Epithelial cell of esophagus (primary cell): Measurements from ENCODE around the gene TCF25.

Source experiments
- DNase-seq: peaks from one replicate; pipeline ENCODE4 v3.0.0; 2010; ENCODE audit warnings: low read depth
- H3K4me3 ChIP-seq: 2 replicates; pipeline ENCODE4 v1.5.1; 2011; ENCODE audit warnings: mild to moderate bottlenecking, low read length, control low read depth
- TF ChIP-seq, protein P1 (sequence below): IDR thresholded peaks from 2 replicates; pipeline ENCODE4 v1.5.1; 2011; ENCODE audit warnings: low read depth, mild to moderate bottlenecking, low read length, control low read depth, inconsistent platforms; ENCODE audit not compliant: insufficient read depth; ENCODE audit errors: missing control alignments

TCF25 gene

DNA sequence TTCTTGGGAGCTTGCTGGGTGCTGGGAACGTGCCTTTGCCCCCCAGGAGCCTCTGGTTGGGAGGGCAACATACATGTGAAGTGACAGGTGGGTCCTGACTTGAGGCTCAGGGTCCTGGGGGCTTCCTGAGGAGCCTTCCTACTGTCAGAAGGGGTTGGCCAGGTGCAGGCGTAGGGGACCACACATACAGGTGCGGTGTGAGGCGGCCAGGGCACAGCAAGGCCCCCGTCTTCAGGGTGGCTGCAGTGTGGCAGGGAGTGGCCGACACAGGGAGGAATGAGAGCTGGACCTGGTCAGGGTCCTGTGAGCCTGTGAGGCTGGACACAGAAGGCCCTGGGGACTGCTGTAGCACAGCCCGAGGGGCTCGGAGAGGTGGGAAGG, 10.6 kb downstream of the TCF25 start:
- no peak overlapping the region for H3K4me3 ChIP-seq
- TF ChIP-seq, protein P1, sequence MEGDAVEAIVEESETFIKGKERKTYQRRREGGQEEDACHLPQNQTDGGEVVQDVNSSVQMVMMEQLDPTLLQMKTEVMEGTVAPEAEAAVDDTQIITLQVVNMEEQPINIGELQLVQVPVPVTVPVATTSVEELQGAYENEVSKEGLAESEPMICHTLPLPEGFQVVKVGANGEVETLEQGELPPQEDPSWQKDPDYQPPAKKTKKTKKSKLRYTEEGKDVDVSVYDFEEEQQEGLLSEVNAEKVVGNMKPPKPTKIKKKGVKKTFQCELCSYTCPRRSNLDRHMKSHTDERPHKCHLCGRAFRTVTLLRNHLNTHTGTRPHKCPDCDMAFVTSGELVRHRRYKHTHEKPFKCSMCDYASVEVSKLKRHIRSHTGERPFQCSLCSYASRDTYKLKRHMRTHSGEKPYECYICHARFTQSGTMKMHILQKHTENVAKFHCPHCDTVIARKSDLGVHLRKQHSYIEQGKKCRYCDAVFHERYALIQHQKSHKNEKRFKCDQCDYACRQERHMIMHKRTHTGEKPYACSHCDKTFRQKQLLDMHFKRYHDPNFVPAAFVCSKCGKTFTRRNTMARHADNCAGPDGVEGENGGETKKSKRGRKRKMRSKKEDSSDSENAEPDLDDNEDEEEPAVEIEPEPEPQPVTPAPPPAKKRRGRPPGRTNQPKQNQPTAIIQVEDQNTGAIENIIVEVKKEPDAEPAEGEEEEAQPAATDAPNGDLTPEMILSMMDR: no peak
- DNase-seq: no peak

DNA sequence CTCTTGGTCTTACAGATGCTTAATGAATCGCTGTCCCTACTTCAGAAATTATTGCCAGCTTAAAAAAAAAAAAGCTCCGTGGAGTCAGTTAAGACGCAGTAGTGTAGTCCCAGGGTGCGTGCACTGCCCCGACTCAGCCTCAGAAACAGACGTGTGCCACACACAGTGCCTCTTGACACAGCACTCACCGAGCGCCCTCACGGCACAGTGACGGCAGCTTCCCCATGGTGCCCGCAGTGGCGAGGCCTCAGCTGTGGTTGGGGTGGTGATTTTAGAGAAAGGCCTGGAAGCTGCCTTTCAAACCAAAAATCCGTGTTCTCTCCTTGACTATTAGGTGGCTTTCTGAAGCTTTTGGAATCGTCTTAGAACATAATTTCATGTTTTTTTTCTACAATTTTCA, 13.9 kb downstream of the TCF25 start:
- no peak overlapping the region for H3K4me3 ChIP-seq
- DNase-seq: no peak
- TF ChIP-seq, protein P1: no peak

DNA sequence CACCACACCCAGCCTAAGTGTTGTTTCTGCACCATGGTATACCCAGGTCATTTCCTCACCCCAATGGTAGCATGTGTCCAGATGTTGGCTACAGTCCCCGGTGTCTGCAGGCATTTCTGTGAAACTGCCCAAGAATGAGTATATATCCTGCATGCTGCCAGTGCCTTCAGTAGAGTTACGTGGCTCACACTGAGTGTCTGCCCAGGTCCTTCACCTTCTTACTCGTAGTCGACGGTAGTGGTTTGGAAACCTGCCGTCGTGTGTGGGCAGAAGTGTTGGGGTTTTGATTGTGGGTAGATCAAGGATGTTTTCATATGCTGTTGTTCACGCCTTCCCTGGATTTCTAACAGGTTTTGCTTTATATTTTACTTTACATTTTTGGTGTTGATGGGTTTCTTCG, 16.8 kb downstream of the TCF25 start:
- no peak overlapping the region for H3K4me3 ChIP-seq
- TF ChIP-seq, protein P1: no peak
- no peak for DNase-seq

DNA sequence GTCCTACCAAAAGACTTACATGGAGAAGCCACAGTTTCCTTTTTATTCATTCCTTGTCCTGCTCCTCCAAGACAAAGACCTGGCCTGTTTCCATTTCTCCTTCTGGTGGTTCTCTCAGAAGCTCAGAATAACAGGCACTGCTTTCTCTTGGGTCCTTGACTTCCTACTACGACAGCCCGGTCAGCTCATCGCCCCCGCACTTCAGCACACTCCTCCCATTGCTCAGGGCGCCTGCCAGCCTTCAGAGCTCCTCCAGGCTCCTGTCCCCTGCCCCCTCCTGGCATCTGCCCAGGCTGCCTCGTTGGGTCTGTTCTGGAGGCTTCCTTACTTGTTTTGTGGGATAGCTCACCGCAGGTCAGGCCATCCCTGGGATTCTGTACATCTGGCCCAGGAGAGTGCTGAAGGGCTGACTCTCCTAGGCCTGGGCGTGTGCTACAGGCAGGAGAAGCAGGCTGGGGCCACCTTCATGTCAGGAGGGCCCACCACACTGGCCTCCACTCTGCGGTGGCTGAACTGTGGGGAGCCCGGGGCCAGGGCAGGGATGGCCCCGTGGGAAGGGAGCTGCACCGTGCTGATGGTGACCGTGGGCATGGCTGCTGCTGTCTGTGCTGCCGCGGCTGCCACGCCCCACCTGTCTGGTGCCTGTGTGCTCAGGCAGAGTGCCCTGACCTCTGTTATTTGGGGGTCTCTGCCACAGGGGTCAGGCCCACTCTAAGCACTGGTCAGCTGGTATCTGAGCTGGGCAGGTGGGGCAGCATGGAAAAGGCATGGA, 17.7 kb downstream of the TCF25 start:
- H3K4me3 ChIP-seq: no peak overlapping the region
- DNase-seq: no peak
- TF ChIP-seq, protein P1: no peak

DNA sequence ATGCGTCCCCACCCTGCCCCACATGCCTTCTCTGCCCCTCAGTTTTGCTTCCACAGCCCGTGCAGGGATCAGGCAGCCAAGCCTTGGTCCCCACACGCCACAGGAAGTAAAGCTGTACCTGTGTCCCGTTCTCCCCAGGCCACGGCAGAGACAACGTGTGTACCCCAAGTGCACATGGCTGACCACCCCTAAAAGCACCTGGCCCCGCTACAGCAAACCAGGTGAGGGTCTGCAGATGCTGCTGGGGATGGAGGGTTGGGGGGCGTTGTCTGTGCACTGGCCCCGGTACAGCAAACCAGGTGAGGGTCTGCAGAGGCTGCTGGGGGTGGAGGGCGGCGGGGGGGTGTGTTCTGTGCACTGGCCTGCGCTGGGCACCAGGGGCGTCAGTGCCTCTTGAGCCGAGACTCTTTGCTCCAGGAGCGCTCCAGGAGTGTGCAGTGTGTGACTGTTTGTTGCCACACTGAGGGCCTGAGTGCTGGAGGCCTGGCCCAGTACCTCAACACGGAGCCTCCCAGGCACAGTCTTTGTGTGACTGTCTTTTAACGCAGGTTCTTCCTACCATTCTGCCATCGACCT, 18.8 kb downstream of the TCF25 start:
- no peak for DNase-seq
- TF ChIP-seq, protein P1: no peak

DNA sequence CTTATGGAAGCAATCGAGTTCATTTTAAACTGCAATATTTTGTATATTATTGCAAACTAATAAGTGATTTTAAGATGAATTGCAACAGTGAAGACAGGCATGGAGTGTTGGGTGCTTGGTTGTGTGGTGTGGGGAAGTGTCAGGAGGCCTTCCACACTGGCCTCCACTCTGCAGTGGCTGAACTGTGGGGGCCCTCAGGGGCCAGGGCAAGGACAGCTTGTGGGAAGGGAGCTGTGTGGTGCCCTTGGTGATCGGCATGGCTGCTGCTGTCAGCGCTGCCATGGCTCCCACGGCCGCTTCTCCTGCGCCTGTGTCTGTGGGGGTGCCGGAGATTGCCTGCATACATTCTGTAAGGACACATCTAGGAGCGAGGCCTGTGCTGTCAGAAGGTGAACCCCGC, 19.2 kb downstream of the TCF25 start:
- TF ChIP-seq, protein P1: no peak
- DNase-seq: no peak
- H3K4me3 ChIP-seq: no peak overlapping the region

More for the DNA sequence above, 18.8 kb downstream of the TCF25 start:
- no peak overlapping the region for H3K4me3 ChIP-seq
